ENCODE data around the gene SYT14. TPM values are rescaled to one million over a fixed set of nuclear protein-coding genes. Genes with fewer than 3 reads are reported as not detected.
A peak's percentile ranks its signal among the peaks of the same experiment; 100 is the strongest.
"Not testable (repeated sequence)": the region's sequence is repeated elsewhere in the genome, so short reads cannot be mapped to it uniquely, and the experiment has no call there.

Gene SYT14
- total RNA-seq, 1 donor from 2014 or later: 0.13 TPM

DNA sequence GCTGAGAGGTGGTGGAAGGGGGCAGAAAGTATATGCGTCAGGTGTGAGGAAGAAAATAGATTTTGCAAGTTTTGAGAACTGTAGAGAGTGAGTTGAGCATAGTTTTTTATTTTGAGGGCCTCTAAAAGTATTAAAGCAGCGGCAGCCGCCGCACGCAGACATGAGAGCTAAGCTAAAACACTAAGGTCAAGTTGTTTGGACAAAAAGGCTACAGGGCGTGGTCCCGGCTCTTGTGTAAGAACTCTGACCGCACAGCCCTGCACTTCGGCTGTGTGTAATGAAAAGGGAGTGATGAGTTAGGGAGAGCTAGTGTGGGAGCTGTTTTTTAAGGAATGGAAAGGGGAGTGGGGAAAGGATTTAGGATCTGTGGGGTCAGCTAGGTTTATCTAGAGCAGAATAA, 174.9 kb downstream of the SYT14 start:
- DNase-seq (ENCODE audit: low read depth in 2 of 2): not testable (repeated sequence)

DNA sequence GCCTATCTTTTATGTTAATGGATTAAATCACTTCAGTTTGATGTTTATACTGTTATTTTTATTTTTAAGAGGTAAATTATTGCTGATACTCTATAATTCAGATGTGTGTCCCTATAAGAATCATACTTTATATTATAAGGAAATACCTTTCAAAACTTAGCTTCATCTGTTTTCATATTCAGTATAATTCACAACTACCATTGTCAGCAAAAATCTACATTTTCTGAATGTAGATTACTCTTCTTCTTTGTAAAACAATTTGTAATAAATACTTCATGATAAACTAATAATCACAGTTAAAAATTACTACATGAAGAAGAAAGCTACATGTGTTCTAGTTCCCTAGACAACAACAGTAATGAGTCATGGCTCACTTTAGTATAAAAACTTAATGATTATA, 179.2 kb downstream of the SYT14 start:
- no peak for DNase-seq (ENCODE audit: low read depth in 2 of 2)

DNA sequence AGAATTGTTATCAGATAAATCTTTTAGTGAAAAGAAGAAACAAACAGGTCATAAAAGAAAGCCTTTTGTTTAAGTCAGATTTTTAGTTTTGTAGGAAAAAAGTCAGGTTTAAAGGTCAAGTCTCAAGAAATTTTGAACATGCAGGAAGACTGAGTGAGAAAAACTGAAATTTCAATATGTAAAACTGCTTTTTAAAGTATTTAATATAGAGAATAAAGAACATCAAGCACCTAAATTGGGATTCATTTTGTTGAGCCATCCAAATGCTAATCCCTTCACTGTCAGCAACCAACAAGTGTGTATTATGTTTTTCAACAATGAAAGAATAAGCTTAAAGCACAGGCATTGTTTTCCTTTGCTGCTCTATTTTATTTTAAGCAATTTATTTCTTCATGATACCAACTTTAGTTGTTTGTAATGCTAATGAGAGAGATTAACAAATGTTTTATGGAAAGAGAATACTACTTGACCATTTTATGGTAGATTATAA, 179.7 kb downstream of the SYT14 start:
- DNase-seq (ENCODE audit: low read depth in 2 of 2): no peak

DNA sequence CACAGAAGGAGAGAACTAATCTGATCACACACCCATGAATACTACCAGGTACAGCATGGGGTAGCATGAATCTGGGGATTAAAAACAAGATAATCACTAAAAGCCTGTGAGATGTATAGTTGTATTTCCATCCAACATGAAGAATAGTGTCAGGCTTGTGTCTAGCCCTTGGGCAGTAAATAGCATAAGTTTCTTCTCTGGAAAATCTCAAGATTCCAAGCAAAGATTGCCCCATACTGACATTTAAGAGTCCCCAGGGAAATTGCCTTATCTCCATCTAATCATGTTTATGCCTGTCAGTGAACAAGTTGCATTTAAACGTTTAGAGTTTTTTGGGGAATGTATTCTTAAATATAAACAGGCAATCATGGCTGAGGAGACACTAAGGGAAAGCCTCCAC, 185.4 kb downstream of the SYT14 start:
- DNase-seq (ENCODE audit: low read depth in 2 of 2): no peak

DNA sequence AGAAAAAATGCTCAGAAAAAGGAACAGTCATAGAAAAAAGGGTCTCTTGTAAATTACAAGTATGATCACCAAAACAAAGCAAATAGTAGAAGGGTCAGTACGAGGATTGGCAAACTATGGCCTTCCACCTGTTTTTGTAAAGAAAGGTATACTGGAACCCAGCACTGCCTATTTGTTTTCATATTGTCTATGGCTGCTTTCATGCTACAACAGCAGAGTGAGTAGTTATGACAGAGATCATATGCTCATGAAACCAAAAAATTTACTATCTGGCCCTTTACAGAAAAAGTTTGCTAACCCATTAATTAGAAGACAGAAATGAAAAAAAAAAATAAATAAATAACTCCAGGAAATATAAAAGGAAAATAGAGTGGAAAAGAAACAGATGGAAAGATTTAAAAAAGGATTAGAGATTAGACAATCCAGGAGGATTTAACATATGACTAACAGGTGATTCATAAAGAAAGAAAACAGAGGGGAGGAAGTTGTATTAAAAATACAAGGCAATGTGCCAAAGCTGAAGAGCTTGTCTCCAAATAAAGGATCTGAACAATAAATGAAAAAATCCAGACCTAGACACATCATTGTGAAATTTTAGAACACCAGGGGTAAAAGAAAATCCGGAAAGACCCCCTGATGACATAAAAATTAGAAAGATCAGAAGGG, 186.0 kb downstream of the SYT14 start:
- peak in 1 of 2 donors; percentile 38 for DNase-seq (ENCODE audit: low read depth in 2 of 2)

DNA sequence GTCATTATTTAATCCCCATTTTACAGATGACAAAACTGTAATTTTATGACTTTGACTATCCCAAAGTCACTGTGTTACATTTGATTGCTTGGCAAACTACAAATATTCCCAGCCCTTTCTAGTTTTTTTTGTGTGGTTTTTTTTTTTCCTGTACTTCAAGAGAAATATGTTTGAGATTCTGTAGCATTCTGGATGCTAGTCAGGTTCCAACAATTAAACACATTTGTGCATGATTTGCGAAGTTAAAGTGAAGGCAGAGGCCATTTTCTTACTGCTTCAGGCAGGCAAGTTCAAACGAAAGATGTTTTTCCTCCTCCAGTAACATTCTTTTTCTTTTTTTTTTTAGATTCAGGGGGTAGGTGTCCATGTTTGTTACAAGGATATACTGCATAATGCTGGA, 186.7 kb downstream of the SYT14 start:
- no peak for DNase-seq (ENCODE audit: low read depth in 2 of 2)

DNA sequence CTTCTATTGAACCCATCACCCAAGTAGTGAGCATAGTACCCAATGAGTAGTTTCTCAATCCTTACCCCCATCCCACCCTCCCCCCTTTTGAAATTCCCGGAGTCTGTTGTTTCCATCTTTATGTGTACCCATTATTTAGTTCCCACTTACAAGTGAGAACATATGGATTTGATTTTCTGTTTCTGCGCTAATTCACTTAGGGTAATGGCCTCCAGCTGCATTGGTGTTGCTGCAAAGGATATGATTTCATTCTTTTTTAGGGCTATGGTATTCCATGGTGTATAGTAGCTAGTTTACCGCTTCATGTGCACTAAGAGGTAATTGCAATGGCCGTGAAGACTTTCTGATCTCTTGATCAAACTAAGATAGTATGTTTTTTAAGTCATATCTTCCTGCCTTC, 187.1 kb downstream of the SYT14 start:
- no peak for DNase-seq (ENCODE audit: low read depth in 2 of 2)

DNA sequence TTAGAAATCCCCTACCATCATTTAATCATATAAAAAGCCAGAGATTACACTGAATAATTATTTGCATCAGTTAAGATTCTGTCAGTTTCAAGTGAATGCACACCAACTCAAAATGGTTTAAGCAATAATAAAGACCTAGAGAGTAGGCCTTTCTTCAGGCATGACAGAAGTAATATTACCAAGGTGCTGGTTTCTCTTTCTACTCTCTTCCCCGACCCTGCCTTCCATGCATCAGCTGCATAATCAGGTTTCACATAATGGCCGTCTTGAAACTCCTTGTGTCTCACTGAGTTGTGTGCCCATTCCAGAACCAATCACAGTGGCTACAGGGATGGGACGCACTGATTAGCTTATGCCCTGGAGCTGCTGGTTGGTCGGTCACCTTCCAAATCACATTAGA, 191.1 kb downstream of the SYT14 start:
- DNase-seq (ENCODE audit: low read depth in 2 of 2): no peak

DNA sequence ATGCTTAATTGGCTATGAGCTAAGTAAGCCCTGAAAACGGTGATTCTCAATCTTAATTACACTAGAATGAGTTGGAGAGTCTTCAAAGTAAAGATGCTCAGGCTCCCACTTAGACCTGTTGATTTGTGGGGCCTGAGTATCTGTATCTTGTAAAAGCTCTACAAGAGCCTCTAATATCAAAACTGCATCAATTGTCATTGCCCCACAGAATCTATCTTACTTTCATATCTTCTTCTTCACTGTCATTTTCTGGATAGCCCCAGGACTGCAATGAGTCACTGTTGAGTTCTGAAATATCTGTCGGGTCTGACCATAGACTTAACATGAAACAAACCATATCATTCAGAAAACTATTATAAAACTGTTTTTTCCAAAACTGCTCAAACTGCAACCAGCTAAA, 191.7 kb downstream of the SYT14 start:
- DNase-seq (ENCODE audit: low read depth in 2 of 2): no peak

DNA sequence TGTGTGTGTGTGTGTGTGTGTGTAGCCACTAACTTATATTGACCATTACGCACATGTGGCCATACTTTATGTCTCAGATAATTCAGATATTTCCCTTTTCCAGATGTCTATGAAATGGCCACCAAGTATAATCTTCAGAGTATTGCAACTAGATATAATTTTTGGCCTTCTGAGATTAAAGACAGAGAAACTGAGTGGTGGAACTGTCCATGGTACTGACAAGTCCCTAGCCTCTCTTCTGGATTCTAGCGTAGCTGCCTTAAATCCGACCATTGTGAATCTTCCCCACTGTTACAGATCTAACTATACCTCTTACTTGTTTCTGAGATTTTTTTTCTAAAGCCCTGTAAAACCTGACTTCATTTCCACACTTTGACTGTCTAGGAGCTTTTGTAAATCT, 194.6 kb downstream of the SYT14 start:
- peak; percentile 6 to 52 for DNase-seq (ENCODE audit: low read depth in 2 of 2)

DNA sequence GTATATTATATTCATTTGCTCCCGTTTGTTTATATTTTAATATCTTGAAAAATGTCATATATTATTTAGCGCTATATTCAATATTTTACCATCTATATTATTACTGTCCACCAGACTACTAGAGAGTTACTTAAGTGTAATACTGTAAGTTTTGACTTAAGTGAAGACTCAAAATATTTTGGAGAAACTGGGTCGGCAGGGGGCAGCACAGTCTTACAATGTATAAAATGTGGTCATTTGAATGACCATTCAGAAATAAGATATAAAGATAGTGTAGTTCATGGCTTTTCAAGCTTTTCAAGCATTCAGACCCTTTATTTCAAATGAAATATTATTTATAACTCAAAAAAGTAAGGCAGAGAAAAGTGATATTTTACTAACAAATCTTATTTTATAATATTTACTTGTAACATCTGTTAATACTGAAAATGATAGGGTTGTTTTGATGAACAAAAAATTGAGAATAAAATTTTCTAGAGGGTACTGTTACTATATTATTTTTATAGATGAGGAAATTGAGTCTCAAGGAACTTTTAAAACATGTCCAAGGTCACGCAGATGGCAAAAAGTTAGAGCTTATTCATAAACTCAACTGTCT, 205.5 kb downstream of the SYT14 start:
- peak; percentile 27 to 72 for DNase-seq (ENCODE audit: low read depth in 2 of 2)

DNA sequence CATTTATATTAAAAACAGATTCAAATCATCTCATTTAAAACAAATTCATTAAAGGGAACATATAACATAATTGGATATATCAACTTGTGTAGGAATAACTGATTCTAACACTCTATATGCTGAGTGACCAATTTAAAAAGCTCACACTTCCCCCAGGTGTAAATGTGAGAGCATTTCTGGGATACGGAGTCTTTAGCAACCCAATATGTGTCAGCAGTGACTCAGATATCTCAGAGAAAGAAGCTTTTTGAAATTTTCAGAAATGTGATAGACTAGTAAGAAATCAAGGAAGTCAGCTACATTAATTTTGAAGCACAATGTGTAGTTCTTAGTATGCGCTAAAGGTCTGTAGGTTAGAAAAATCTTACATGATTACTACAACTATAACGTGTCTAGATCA, 206.7 kb downstream of the SYT14 start:
- DNase-seq (ENCODE audit: low read depth in 2 of 2): no peak

DNA sequence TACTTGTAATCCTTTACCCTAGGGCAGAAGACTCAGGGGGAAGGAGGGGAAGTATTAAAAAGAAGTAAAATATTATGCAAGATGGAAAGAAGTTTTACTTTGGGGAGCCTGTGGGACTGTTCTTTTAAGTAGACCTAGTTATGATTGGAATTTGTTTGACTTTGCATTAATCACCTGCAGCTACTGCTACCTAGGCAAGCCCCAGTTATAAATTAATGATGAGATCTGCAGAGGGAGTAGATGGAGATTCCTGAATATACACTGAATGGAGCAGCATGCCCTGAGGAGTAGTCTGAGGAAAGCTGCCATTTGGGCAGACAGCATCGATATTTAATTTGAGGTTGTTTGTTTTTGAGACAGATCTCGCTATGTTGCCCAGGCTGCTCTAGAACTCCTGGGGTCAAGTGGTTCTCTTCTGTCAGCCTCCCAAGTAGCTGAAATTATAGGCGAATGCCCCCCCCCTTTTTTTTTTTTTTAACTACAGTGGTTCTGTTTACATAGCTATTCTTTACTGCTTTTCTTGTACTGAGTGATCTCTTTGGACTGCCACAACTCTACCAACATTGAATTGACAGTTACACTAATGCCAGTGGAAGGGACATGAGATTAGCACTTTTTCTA, 213.1 kb downstream of the SYT14 start:
- no peak for DNase-seq (ENCODE audit: low read depth in 2 of 2)

DNA sequence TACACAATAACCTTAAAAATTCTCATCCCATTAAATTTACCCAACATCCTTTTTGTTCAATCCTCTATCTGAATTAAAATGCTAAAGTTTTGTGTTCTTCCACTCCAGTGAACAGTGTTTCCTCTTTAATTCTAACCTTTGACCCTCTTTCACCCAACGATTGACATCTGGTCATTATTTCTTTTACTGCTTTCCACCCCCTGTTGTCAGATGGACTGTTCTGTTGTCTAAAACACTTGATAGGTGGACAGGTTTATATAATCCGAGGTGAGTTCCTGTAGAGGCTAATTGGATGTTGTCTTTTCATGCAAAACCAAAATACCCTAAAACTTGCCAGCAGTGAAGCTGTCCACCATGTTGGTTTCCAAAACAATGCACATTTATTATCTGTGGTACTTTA, 221.2 kb downstream of the SYT14 start:
- DNase-seq (ENCODE audit: low read depth in 2 of 2): no peak

DNA sequence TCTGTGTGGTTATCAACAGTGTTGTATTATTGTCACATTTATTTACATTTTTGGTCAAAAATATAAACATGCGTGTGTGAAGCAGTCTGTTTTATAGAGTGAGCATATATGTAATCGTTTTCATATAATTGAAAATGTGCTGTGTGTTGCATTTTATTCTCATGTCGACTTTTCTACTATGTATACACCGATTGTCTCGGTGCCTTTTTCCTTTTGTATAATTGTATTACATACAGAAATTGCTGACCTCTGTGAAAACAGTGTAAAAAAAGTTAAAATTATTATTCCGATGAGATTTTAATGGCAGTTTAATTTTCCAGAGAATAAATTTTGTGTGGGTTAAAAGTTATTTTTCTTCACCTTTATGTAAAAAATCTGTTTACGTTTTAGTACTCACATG, 232.2 kb downstream of the SYT14 start:
- DNase-seq (ENCODE audit: low read depth in 2 of 2): no peak

DNA sequence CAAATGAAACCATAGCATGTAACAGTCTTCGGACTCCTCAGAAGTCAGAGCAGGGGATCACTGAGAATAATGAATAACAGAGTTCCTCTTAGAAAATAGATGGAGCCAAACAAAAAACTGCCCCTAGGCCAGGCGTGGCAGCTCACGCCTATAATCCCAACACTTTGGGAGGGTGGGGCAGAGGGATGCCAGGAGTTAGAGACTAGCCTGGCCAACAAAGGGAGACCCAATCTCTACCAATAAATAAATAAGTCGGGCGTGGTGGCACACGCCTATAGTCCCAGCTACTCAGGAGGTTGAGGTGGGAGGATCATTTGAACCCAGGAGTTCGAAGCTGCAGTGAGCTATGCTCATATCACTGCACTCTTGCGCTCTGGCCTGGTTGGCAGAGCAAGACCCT, 236.1 kb downstream of the SYT14 start:
- no peak for DNase-seq (ENCODE audit: low read depth in 2 of 2)

DNA sequence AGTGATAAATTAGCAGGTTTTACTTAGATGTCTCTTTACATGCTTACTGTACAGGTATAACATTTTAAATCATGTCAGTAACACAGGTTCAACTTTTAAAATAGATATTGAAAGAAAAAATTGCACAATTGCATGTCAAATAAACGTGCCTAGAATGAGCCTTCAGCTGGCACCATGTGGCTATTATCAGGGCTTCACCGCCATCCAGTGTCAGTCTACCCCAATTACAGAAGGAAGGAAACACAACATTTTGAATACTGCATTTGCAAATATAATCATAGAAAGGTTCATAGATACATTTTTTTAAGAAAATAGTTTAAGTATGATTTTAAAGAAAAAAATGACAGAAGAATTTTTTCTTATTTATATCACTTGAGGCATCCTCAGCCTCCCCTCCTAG, 247.0 kb downstream of the SYT14 start:
- no peak for DNase-seq (ENCODE audit: low read depth in 2 of 2)

DNA sequence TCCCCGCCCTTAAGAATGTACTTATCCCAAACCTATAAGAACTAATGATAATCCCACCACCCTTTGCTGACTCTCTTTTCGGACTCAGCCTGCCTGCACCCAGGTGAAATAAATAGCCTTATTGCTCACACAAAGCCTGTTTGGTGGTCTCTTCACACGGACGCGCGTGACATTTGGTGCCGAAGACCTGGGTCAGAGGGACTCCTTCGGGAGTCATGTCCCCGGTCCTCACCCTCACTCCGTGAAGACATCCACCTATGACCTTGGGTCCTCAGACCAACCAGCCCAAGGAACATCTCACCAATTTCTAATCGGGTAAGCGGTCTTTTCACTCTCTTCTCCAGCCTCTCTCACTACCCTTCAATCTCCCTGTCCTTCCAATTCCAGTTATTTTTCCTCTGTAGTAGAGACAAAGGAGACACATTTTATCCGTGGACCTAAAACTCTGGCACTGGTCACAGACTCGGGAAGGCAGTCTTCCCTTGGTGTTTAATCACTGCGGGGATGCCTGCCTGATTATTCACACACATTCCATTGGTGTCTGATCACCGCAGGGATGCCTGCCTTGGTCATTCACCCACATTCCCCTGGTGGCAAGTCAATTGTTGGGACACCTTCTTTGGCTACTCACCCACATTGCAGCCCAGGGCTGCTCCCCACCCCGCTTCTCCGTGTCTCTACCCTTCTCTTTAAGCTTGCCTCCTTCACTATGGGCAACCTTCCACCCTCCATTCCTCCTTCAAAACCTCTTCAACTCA, 250.0 kb downstream of the SYT14 start:
- not testable (repeated sequence) for DNase-seq (ENCODE audit: low read depth in 2 of 2)

DNA sequence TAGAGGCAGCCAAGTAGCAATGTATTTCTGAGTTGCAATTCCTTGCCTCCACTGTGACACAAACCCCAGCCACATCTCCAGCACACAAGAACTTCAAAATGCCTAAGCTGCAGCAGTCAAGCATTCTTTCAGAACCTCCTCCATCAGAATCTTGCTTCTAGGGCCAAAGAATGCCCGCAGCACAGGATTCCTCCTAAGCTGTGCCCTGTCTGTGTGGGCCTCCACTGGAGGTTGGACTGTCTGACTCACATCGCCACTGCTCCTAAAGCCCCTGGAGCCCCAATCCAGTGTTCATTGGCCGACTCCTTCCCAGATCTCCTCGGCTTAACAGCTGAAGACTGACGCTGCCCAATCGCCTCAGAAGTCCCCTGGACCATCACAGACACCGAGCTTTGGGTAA, 251.4 kb downstream of the SYT14 start:
- DNase-seq (ENCODE audit: low read depth in 2 of 2): no peak

DNA sequence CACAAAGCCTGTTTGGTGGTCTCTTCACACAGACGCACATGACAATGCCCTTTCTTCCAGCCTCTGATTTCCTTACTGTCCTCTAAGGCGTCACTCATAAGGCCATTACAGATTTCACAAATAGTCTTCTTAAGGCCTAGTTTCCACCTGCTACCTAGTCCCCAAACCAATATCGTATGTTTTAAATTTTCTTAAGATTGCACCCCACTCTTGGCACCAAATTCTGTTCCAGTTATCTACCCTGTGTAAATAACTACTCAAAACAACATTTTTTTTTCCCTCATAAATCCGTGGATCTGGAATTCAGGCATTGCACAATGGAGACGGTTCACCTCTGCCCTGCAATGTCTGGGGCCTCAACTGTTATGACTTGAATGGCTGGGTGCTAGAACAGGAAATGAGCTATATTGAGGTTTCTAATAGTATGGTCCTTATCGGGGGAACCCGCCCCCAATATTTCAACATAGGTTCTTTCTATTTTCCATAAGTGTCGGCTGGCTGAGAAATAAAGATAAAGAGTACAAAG, 257.7 kb downstream of the SYT14 start:
- no peak for DNase-seq (ENCODE audit: low read depth in 2 of 2)

DNA sequence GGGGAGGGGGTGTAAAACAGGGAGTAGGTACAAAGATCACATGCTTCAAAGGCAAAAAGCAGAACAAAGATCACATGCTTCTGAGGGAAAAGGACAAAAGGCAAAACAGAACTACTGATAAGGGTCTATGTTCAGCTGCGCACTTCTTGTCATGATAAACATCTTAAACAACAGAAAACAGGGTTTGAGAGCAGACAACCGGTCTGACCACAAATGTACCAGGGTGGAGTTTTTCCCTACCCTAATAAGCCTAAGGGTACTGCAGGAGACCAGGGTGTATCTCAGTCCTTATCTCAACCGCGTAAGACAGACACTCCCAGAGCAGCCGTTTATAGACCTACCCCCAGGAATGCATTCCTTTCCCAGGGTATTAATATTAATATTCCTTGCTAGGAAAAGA, 258.2 kb downstream of the SYT14 start:
- DNase-seq (ENCODE audit: low read depth in 2 of 2): not testable (repeated sequence)

DNA sequence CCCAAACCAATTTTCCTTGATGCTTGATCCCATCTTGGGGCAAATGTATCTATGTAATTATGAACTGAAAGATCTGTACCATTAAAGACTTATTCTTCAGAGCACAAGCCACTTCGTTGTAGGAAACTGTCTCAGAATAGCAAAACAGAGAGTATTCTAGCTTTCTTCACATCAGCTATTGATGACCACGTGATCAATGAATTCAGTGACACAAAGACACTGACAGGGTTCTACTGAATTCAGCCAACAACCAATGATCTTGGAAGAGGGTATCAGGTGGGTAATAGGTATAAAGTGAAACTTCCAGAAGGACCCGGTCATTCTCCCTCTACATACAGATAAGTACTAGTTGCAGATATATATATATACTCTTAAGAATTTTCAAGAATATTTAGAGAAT, 260.8 kb downstream of the SYT14 start:
- no peak for DNase-seq (ENCODE audit: low read depth in 2 of 2)
